ENCODE data around the gene GOT2.

Gene GOT2

DNA sequence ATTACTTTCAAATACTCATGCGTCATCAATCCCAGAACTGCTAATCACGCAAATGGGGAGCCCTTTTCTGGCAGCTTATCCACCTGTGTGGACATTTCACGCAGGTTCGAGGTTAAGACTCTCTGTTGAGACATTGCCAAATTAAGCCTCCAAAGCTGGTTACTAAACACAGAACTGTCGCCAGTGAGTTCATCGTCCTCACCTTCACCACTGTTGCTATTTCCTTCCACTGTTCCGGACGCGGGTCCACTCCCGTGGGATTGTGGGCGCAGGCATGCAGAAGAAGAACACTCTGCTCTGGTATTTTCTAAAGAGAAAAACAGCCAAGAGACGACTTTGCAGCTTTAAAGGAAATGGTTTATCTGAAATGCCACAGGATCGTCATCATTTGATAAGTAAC lies 16.1 kb downstream of the GOT2 start:
- no peak overlapping the region for H3K4me3 ChIP-seq (ENCODE audit: low read length in 2 of 2)
- WGBS, 2 donors (ENCODE audit: extremely low coverage in 2 of 2, insufficient read length in 2 of 2, insufficient replicate concordance in 1 of 2): no CpG with 5 or more reads among the region's 13 CpGs
- no peak overlapping the region for H3K4me2 ChIP-seq (ENCODE audit: insufficient read depth, low read length, poor library complexity, severe bottlenecking)
- H3K14ac ChIP-seq (ENCODE audit: low read length): no peak overlapping the region
- no peak overlapping the region for H3K27ac ChIP-seq (replicated peaks; ENCODE audit: low read length)
- H4K8ac ChIP-seq (ENCODE audit: low read depth, low read length): no peak overlapping the region
- no peaks in the 10 kb centered on the region for H3K4me1 ChIP-seq (ENCODE audit: control insufficient read depth in 2 of 2, insufficient read depth in 1 of 2, low read depth in 1 of 2, low read length in 2 of 2)
- H2BK120ac ChIP-seq (ENCODE audit: low read depth, low read length): no peak overlapping the region
- no peaks in the 10 kb centered on the region for H3K9me3 ChIP-seq (replicated peaks in 1 of 2; ENCODE audit: control insufficient read depth in 2 of 2, insufficient read depth in 1 of 2, low read depth in 1 of 2, low read length in 2 of 2)
- no peak overlapping the region for H2AFZ ChIP-seq (ENCODE audit: low read length)
- no peak overlapping the region for H3K4ac ChIP-seq (ENCODE audit: low read length)
- H4K91ac ChIP-seq (ENCODE audit: low read depth, low read length, poor library complexity): no peak overlapping the region
- no peak overlapping the region for H3K18ac ChIP-seq (ENCODE audit: low read length)
- H3K9ac ChIP-seq (ENCODE audit: low read depth, low read length, poor library complexity): no peak overlapping the region
- H3K23ac ChIP-seq (ENCODE audit: low read depth, low read length, poor library complexity): no peak overlapping the region
- H2BK5ac ChIP-seq (ENCODE audit: low read length): no peak overlapping the region
- H3K27me3 ChIP-seq (ENCODE audit: control insufficient read depth in 3 of 3, insufficient read depth in 3 of 3, low read depth in 1 of 3, low read length in 3 of 3): no peaks in the 10 kb centered on the region
- H2BK12ac ChIP-seq (ENCODE audit: low read length): no peak overlapping the region
- no peak overlapping the region for H2AK5ac ChIP-seq (ENCODE audit: low read depth, low read length)
- no peak overlapping the region for H2BK15ac ChIP-seq (ENCODE audit: low read length)
- DNase-seq (ENCODE audit: low spot score): no peak
- peaks cover 33 to 92% of the 10 kb centered on the region in 2 donors for H3K36me3 ChIP-seq (replicated peaks in 1 of 2; ENCODE audit: control insufficient read depth in 2 of 2, insufficient read depth in 2 of 2, low read length in 2 of 2)
- H3K79me1 ChIP-seq (ENCODE audit: low read depth, low read length): no peaks in the 10 kb centered on the region

DNA sequence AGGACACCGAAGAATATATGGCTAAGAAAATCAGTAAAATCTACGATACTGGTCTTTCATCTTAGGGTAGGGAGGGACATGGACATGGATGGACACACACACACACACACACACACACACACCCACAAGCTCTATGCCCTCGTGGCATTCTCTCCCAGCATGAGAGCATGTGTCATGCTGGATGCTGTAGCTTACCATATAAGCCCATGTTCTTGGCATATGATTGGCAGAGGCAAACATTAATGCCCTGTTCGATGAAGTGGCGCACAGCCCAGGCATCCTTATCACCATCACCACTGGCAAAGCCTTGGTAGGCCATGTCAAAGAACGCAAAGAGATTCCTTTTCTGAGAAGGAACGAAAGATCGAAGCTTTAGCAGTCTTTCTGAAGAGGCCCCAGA lies 17.6 kb downstream of the GOT2 start:
- Histone ChIP-seq H3K36me3 (replicated peaks in 1 of 2; ENCODE audit: control insufficient read depth in 2 of 2, insufficient read depth in 2 of 2, low read length in 2 of 2) (peaks cover 36 to 95% of the 10 kb centered on the region in 2 donors), H3K23ac (ENCODE audit: low read depth, low read length, poor library complexity) (no peak overlapping the region), H3K4me1 (ENCODE audit: control insufficient read depth in 2 of 2, insufficient read depth in 1 of 2, low read depth in 1 of 2, low read length in 2 of 2) (no peaks in the 10 kb centered on the region), H2BK15ac (ENCODE audit: low read length) (no peak overlapping the region), H2AFZ (ENCODE audit: low read length) (no peak overlapping the region), H2BK120ac (ENCODE audit: low read depth, low read length) (no peak overlapping the region), H3K27ac (replicated peaks; ENCODE audit: low read length) (no peak overlapping the region), H3K79me1 (ENCODE audit: low read depth, low read length) (no peaks in the 10 kb centered on the region), H3K18ac (ENCODE audit: low read length) (no peak overlapping the region), H3K27me3 (ENCODE audit: control insufficient read depth in 3 of 3, insufficient read depth in 3 of 3, low read depth in 1 of 3, low read length in 3 of 3) (no peaks in the 10 kb centered on the region), H2AK5ac (ENCODE audit: low read depth, low read length) (no peak overlapping the region), H2BK12ac (ENCODE audit: low read length) (no peak overlapping the region), H3K9ac (ENCODE audit: low read depth, low read length, poor library complexity) (peak overlapping the region; percentile 21), H3K4me2 (ENCODE audit: insufficient read depth, low read length, poor library complexity, severe bottlenecking) (no peak overlapping the region), H2BK5ac (ENCODE audit: low read length) (no peak overlapping the region), H4K8ac (ENCODE audit: low read depth, low read length) (no peak overlapping the region), H4K91ac (ENCODE audit: low read depth, low read length, poor library complexity) (no peak overlapping the region), H3K14ac (ENCODE audit: low read length) (peak overlapping the region; percentile 21), H3K4ac (ENCODE audit: low read length) (no peak overlapping the region), H3K4me3 (ENCODE audit: low read length in 2 of 2) (no peak overlapping the region), H3K9me3 (replicated peaks in 1 of 2; ENCODE audit: control insufficient read depth in 2 of 2, insufficient read depth in 1 of 2, low read depth in 1 of 2, low read length in 2 of 2) (no peaks in the 10 kb centered on the region)
- no peak for DNase-seq (ENCODE audit: low spot score)
- no CpG with 5 or more reads among the region's 8 CpGs for WGBS, 2 donors (ENCODE audit: extremely low coverage in 2 of 2, insufficient read length in 2 of 2, insufficient replicate concordance in 1 of 2)

DNA sequence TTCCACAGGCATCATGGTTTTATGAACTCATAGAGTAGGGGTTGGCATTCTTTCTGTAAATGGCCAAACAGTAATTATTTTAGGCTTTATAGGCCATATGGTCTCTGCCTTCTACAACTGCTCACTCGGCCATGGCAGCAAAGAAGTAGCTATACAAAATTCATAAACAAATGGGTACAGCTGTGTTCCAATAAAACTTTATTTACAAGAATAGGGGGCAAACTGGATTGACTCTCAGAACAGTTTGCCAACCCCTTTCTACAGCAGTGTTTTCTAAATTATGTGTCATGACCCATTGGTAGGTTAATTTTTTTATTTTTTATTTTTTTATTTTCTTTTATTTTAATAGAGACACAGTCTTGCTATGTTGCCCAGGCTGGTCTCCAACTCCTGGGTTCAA lies 20.4 kb downstream of the GOT2 start:
- no peak overlapping the region for H3K4ac ChIP-seq (ENCODE audit: low read length)
- no peak overlapping the region for H4K8ac ChIP-seq (ENCODE audit: low read depth, low read length)
- no peak overlapping the region for H3K27ac ChIP-seq (replicated peaks; ENCODE audit: low read length)
- no peak overlapping the region for H2BK15ac ChIP-seq (ENCODE audit: low read length)
- no peaks in the 10 kb centered on the region for H3K9me3 ChIP-seq (replicated peaks in 1 of 2; ENCODE audit: control insufficient read depth in 2 of 2, insufficient read depth in 1 of 2, low read depth in 1 of 2, low read length in 2 of 2)
- H3K23ac ChIP-seq (ENCODE audit: low read depth, low read length, poor library complexity): no peak overlapping the region
- no peaks in the 10 kb centered on the region for H3K4me1 ChIP-seq (ENCODE audit: control insufficient read depth in 2 of 2, insufficient read depth in 1 of 2, low read depth in 1 of 2, low read length in 2 of 2)
- H3K18ac ChIP-seq (ENCODE audit: low read length): no peak overlapping the region
- H2AK5ac ChIP-seq (ENCODE audit: low read depth, low read length): no peak overlapping the region
- H2BK12ac ChIP-seq (ENCODE audit: low read length): no peak overlapping the region
- H3K27me3 ChIP-seq (ENCODE audit: control insufficient read depth in 3 of 3, insufficient read depth in 3 of 3, low read depth in 1 of 3, low read length in 3 of 3): no peaks in the 10 kb centered on the region
- H2BK5ac ChIP-seq (ENCODE audit: low read length): no peak overlapping the region
- H4K91ac ChIP-seq (ENCODE audit: low read depth, low read length, poor library complexity): no peak overlapping the region
- H3K9ac ChIP-seq (ENCODE audit: low read depth, low read length, poor library complexity): no peak overlapping the region
- H3K4me3 ChIP-seq (ENCODE audit: low read length in 2 of 2): no peak overlapping the region
- no peak overlapping the region for H2BK120ac ChIP-seq (ENCODE audit: low read depth, low read length)
- DNase-seq (ENCODE audit: low spot score): no peak
- H3K79me1 ChIP-seq (ENCODE audit: low read depth, low read length): no peaks in the 10 kb centered on the region
- H2AFZ ChIP-seq (ENCODE audit: low read length): no peak overlapping the region
- no peak overlapping the region for H3K14ac ChIP-seq (ENCODE audit: low read length)
- H3K36me3 ChIP-seq (replicated peaks in 1 of 2; ENCODE audit: control insufficient read depth in 2 of 2, insufficient read depth in 2 of 2, low read length in 2 of 2): peaks cover 40 to 91% of the 10 kb centered on the region in 2 donors
- no CpG with 5 or more reads among the region's 1 CpG for WGBS, 2 donors (ENCODE audit: extremely low coverage in 2 of 2, insufficient read length in 2 of 2, insufficient replicate concordance in 1 of 2)
- no peak overlapping the region for H3K4me2 ChIP-seq (ENCODE audit: insufficient read depth, low read length, poor library complexity, severe bottlenecking)

DNA sequence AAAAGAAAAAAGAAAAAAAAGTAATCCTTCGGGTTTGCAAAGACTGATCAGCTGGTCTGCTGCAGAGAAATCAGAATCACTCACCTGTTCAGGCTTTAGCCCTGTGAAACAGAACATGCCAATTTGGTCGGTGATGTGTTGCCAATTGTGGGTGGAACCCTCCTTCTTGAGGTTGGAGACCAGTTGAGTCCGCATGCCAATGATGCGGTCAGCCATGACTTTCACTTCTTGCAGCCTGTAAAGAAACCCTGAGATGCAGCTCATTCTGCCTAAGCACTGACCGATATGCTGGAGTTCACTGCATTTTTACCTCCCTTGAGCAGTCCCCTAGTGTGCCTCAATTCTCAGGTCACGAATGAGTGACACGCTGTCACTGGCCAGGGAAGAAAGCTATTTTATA lies 24.8 kb downstream of the GOT2 start:
- no peak overlapping the region for H3K4me2 ChIP-seq (ENCODE audit: insufficient read depth, low read length, poor library complexity, severe bottlenecking)
- no peak overlapping the region for H3K4ac ChIP-seq (ENCODE audit: low read length)
- no peak overlapping the region for H2BK15ac ChIP-seq (ENCODE audit: low read length)
- no peaks in the 10 kb centered on the region for H3K79me1 ChIP-seq (ENCODE audit: low read depth, low read length)
- WGBS, 2 donors (ENCODE audit: extremely low coverage in 2 of 2, insufficient read length in 2 of 2, insufficient replicate concordance in 1 of 2): no CpG with 5 or more reads among the region's 7 CpGs
- H4K8ac ChIP-seq (ENCODE audit: low read depth, low read length): no peak overlapping the region
- no peaks in the 10 kb centered on the region for H3K9me3 ChIP-seq (replicated peaks in 1 of 2; ENCODE audit: control insufficient read depth in 2 of 2, insufficient read depth in 1 of 2, low read depth in 1 of 2, low read length in 2 of 2)
- H2BK12ac ChIP-seq (ENCODE audit: low read length): no peak overlapping the region
- H3K14ac ChIP-seq (ENCODE audit: low read length): no peak overlapping the region
- H3K4me1 ChIP-seq (ENCODE audit: control insufficient read depth in 2 of 2, insufficient read depth in 1 of 2, low read depth in 1 of 2, low read length in 2 of 2): peaks cover 0 to 2% of the 10 kb centered on the region in 2 donors
- no peaks in the 10 kb centered on the region for H3K27me3 ChIP-seq (ENCODE audit: control insufficient read depth in 3 of 3, insufficient read depth in 3 of 3, low read depth in 1 of 3, low read length in 3 of 3)
- no peak overlapping the region for H2BK120ac ChIP-seq (ENCODE audit: low read depth, low read length)
- no peak overlapping the region for H2AFZ ChIP-seq (ENCODE audit: low read length)
- H3K4me3 ChIP-seq (ENCODE audit: low read length in 2 of 2): no peak overlapping the region
- no peak overlapping the region for H3K9ac ChIP-seq (ENCODE audit: low read depth, low read length, poor library complexity)
- no peak overlapping the region for H4K91ac ChIP-seq (ENCODE audit: low read depth, low read length, poor library complexity)
- no peak overlapping the region for H3K23ac ChIP-seq (ENCODE audit: low read depth, low read length, poor library complexity)
- no peak for DNase-seq (ENCODE audit: low spot score)
- no peak overlapping the region for H3K18ac ChIP-seq (ENCODE audit: low read length)
- no peak overlapping the region for H3K27ac ChIP-seq (replicated peaks; ENCODE audit: low read length)
- peaks cover 35 to 79% of the 10 kb centered on the region in 2 donors for H3K36me3 ChIP-seq (replicated peaks in 1 of 2; ENCODE audit: control insufficient read depth in 2 of 2, insufficient read depth in 2 of 2, low read length in 2 of 2)
- no peak overlapping the region for H2BK5ac ChIP-seq (ENCODE audit: low read length)
- no peak overlapping the region for H2AK5ac ChIP-seq (ENCODE audit: low read depth, low read length)

All from neuronal stem cell (in vitro differentiated cells).